DOHH2 (cell line): Measurements from ENCODE around the gene FGGY.

ENCODE experiments used
- H3F3A ChIP-seq: fragments of 200-600 bp; sonication (generic), shearing (Covaris generic); 2 replicates; pipeline ENCODE4 v1.6.0; 2016; ENCODE audit warnings: antibody characterized with exemption, mild to moderate bottlenecking; ENCODE audit not compliant: control insufficient read depth, insufficient read depth
- H3K27ac ChIP-seq: fragments of 200-600 bp; sonication (generic); 2 replicates; pipeline ENCODE4 v1.5.1; 2014; ENCODE audit warnings: low read depth, mild to moderate bottlenecking, low read length, moderate library complexity
- H3K27me3 ChIP-seq: fragments of 200-600 bp; sonication (generic); 2 replicates; pipeline ENCODE4 v1.6.1; 2014; ENCODE audit warnings: mild to moderate bottlenecking, low read length, mixed read lengths; ENCODE audit not compliant: control insufficient read depth
- H3K36me3 ChIP-seq: fragments of 200-600 bp; sonication (generic); 2 replicates; pipeline ENCODE4 v1.6.1; 2014; ENCODE audit warnings: mild to moderate bottlenecking, low read length, moderate library complexity, mixed read lengths; ENCODE audit not compliant: control insufficient read depth
- H3K4me1 ChIP-seq: fragments of 200-600 bp; sonication (generic); 2 replicates; pipeline ENCODE4 v1.6.1; 2014; ENCODE audit warnings: mild to moderate bottlenecking, low read length, mixed read lengths; ENCODE audit not compliant: control insufficient read depth
- H3K4me2 ChIP-seq: fragments of 200-600 bp; sonication (generic); 2 replicates; pipeline ENCODE4 v1.6.0; 2014; ENCODE audit warnings: mild to moderate bottlenecking, low read length, moderate library complexity
- H3K4me3 ChIP-seq: fragments of 200-600 bp; sonication (generic); 2 replicates; pipeline ENCODE4 v1.5.1; 2014; ENCODE audit warnings: mild to moderate bottlenecking, low read length, mixed read lengths
- H3K79me2 ChIP-seq: fragments of 200-600 bp; sonication (generic); 2 replicates; pipeline ENCODE4 v1.6.1; 2014; ENCODE audit warnings: mild to moderate bottlenecking, low read length, mixed read lengths; ENCODE audit not compliant: control insufficient read depth
- H3K9me2 ChIP-seq: fragments of 200-600 bp; sonication (generic); replicated peaks from 2 replicates; pipeline ENCODE4 v1.6.1; 2014; ENCODE audit warnings: mild to moderate bottlenecking, low read length, mixed read lengths; ENCODE audit not compliant: control insufficient read depth
- H3K9me3 ChIP-seq: fragments of 200-600 bp; sonication (generic); 2 replicates; pipeline ENCODE4 v1.6.1; 2014; ENCODE audit warnings: antibody characterized with exemption, low read length, mixed read lengths; ENCODE audit not compliant: control insufficient read depth, insufficient read depth
- H4K20me1 ChIP-seq: fragments of 200-600 bp; sonication (generic); 2 replicates; pipeline ENCODE4 v1.6.0; 2014; ENCODE audit warnings: low read depth, mild to moderate bottlenecking, antibody characterized with exemption, low read length, moderate library complexity; ENCODE audit not compliant: control insufficient read depth, insufficient read depth
- EZH2phosphoT487 ChIP-seq: fragments of 200-600 bp; sonication (generic); IDR thresholded peaks from 2 replicates; pipeline ENCODE4 v1.6.1; 2017; ENCODE audit warnings: borderline replicate concordance, mild to moderate bottlenecking, antibody characterized with exemption, low read length, moderate library complexity, mixed read lengths
- TF ChIP-seq, protein P1 (sequence below): fragments of 200-600 bp; sonication (generic); IDR thresholded peaks from one replicate; pipeline ENCODE4 v1.5.1; 2014; ENCODE audit warnings: antibody characterized with exemption, mild to moderate bottlenecking, low read depth, low read length; ENCODE audit not compliant: poor library complexity, severe bottlenecking

FGGY gene

DNA sequence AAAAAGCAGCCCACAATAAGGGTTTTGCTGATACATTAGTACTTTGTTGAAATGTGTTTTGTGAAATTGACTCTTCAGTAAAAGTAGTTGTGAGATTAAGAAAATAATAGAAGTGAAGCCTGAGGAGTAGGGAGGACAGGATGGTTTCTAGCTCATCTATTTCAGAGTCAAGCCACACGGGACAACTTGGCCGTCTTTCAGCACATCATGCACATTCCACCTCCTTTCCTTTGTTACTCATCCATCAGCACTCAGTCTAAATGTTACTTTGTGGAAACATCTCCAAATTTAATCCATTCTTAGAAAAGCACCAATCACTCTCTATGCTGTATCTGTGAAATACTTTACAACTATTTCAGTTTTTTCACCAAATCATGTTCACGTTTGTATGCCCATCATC, 223.3 kb downstream of the FGGY start:
- H4K20me1 ChIP-seq = no peaks in the 10 kb centered on the region
- no peak overlapping the region for H3K4me2 ChIP-seq
- no peaks in the 10 kb centered on the region for H3K4me1 ChIP-seq
- H3K27ac ChIP-seq = no peak overlapping the region
- TF ChIP-seq, protein P1, sequence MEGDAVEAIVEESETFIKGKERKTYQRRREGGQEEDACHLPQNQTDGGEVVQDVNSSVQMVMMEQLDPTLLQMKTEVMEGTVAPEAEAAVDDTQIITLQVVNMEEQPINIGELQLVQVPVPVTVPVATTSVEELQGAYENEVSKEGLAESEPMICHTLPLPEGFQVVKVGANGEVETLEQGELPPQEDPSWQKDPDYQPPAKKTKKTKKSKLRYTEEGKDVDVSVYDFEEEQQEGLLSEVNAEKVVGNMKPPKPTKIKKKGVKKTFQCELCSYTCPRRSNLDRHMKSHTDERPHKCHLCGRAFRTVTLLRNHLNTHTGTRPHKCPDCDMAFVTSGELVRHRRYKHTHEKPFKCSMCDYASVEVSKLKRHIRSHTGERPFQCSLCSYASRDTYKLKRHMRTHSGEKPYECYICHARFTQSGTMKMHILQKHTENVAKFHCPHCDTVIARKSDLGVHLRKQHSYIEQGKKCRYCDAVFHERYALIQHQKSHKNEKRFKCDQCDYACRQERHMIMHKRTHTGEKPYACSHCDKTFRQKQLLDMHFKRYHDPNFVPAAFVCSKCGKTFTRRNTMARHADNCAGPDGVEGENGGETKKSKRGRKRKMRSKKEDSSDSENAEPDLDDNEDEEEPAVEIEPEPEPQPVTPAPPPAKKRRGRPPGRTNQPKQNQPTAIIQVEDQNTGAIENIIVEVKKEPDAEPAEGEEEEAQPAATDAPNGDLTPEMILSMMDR = no peak
- TF ChIP-seq EZH2phosphoT487 = no peak
- no peaks in the 10 kb centered on the region for H3F3A ChIP-seq
- H3K9me3 ChIP-seq = no peaks in the 10 kb centered on the region
- no peak overlapping the region for H3K4me3 ChIP-seq
- H3K79me2 ChIP-seq = no peaks in the 10 kb centered on the region
- no peaks in the 10 kb centered on the region for H3K36me3 ChIP-seq
- no peaks in the 10 kb centered on the region for H3K27me3 ChIP-seq
- H3K9me2 ChIP-seq = no peaks in the 10 kb centered on the region

DNA sequence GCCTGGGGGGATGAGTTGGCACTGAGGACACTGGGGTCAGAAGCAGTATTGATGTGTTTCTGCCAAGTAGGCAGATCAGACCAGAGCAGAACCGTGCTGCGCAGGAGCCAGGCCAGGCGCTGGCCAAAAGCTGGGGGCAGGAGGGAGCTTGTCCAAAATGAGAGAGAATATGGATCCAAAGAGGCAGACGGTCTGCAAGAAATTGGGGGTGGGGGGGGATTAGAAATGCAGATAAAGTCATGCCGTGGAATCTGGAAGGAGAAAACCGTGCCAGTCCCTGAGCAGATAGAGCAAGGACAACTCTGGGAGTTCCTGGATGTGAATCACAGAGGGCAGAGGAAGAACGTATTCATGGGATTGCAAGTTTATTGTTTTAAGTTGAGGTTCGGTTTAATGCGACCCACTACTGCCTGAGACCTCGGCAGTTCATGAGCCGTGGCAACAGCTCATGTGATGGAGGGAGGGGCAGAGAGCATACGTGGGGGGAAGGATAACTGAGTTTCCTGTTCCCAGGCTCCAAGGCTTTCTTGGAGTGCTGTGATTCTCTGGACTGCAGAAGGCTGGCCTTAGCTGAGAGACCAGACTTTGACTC, 224.0 kb downstream of the FGGY start:
- H3K36me3 ChIP-seq = no peaks in the 10 kb centered on the region
- no peaks in the 10 kb centered on the region for H3K27me3 ChIP-seq
- no peaks in the 10 kb centered on the region for H3K9me3 ChIP-seq
- H4K20me1 ChIP-seq = no peaks in the 10 kb centered on the region
- no peaks in the 10 kb centered on the region for H3K9me2 ChIP-seq
- H3K79me2 ChIP-seq = no peaks in the 10 kb centered on the region
- no peaks in the 10 kb centered on the region for H3F3A ChIP-seq
- no peak overlapping the region for H3K4me3 ChIP-seq
- H3K4me1 ChIP-seq = no peaks in the 10 kb centered on the region
- no peak overlapping the region for H3K4me2 ChIP-seq
- H3K27ac ChIP-seq = no peak overlapping the region
- TF ChIP-seq, protein P1 = no peak
- TF ChIP-seq EZH2phosphoT487 = no peak

DNA sequence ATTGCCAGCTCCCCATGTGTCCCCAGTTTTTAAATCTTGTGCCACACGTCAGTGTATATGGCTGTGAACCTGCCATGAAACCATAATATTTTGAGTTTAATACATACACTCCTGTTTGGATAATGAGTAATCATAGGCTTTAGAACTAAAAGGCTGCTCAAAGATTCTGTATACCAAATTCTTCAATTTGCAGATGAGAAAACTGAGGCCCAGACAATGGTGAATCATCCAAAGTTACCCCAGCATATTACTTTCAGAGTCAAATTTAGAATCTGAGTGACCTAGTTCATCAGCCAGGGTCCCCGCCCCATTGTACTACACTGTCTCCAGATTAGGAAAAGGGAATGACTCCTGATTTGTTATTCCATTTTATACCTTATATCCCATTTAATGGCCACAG, 224.6 kb downstream of the FGGY start:
- H3F3A ChIP-seq = no peaks in the 10 kb centered on the region
- TF ChIP-seq, protein P1 = no peak
- no peak for TF ChIP-seq EZH2phosphoT487
- H3K27me3 ChIP-seq = no peaks in the 10 kb centered on the region
- H3K9me2 ChIP-seq = no peaks in the 10 kb centered on the region
- H3K4me1 ChIP-seq = no peaks in the 10 kb centered on the region
- H3K79me2 ChIP-seq = no peaks in the 10 kb centered on the region
- H3K4me3 ChIP-seq = no peak overlapping the region
- H3K9me3 ChIP-seq = no peaks in the 10 kb centered on the region
- no peaks in the 10 kb centered on the region for H3K36me3 ChIP-seq
- H3K27ac ChIP-seq = no peak overlapping the region
- H4K20me1 ChIP-seq = no peaks in the 10 kb centered on the region
- no peak overlapping the region for H3K4me2 ChIP-seq
